AG09309 (cell line): Measurements from ENCODE around the gene HEG1.

Experiments
- DNase-seq: peaks from one replicate; pipeline ENCODE4 v3.0.0-alpha.2; 2010; ENCODE audit warnings: low read depth
- H3K4me3 ChIP-seq: 2 replicates; pipeline ENCODE4 v1.5.1; 2011; ENCODE audit warnings: mild to moderate bottlenecking, low read depth, low read length, moderate library complexity; ENCODE audit not compliant: control insufficient read depth
- TF ChIP-seq, protein P1 (sequence below): IDR thresholded peaks from 2 replicates; pipeline ENCODE4 v1.5.1; 2011; ENCODE audit warnings: mild to moderate bottlenecking, low read depth, low read length, inconsistent platforms; ENCODE audit not compliant: insufficient read depth, control insufficient read depth; ENCODE audit errors: missing control alignments

HEG1 gene

DNA sequence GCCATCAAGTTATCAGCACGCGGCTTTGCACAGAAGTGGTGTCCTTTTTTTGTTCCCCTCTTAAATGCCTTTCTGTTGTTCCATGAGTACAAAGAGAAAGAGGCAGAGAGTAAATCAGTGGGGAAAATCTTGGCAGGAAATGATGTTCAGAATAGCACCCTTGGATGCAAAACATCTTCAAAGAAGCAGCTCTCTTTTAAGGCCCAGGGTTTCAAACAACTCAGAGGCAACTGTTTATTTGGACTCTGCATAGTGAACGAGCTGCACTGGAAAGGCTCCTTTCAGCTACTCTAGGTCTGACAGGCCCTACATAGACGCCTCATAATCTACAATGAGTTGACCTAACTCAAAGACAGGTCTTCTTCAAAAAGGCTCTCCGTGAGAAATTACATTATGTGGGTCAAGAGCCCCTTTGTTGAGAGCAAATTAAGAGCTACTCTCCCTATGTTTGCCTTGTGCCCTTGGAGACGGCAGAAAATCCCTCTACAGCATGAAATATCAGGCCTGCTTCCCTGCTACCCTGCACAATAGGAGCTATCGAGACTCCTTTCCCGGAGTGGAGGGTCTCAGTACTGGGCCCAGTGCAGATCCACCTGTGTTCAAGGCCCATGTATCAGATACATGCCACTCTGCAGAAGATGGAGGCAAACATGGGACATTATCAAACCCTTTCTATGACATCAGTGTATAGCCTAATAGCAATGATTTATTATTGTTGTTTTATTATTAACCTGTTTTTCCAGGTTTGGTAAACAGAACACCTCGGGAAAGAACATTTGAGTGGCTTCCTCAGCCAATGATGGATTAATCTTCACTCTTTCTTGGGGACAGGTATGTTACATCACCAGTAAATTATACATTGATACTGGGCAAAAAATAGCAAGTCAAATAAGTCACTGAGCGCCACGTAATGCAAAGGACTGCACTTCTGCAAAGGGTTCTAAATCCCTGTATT, 53.1 kb downstream of the HEG1 start:
- no peak overlapping the region for H3K4me3 ChIP-seq
- no peak for DNase-seq
- TF ChIP-seq, protein P1, sequence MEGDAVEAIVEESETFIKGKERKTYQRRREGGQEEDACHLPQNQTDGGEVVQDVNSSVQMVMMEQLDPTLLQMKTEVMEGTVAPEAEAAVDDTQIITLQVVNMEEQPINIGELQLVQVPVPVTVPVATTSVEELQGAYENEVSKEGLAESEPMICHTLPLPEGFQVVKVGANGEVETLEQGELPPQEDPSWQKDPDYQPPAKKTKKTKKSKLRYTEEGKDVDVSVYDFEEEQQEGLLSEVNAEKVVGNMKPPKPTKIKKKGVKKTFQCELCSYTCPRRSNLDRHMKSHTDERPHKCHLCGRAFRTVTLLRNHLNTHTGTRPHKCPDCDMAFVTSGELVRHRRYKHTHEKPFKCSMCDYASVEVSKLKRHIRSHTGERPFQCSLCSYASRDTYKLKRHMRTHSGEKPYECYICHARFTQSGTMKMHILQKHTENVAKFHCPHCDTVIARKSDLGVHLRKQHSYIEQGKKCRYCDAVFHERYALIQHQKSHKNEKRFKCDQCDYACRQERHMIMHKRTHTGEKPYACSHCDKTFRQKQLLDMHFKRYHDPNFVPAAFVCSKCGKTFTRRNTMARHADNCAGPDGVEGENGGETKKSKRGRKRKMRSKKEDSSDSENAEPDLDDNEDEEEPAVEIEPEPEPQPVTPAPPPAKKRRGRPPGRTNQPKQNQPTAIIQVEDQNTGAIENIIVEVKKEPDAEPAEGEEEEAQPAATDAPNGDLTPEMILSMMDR, result no peak

DNA sequence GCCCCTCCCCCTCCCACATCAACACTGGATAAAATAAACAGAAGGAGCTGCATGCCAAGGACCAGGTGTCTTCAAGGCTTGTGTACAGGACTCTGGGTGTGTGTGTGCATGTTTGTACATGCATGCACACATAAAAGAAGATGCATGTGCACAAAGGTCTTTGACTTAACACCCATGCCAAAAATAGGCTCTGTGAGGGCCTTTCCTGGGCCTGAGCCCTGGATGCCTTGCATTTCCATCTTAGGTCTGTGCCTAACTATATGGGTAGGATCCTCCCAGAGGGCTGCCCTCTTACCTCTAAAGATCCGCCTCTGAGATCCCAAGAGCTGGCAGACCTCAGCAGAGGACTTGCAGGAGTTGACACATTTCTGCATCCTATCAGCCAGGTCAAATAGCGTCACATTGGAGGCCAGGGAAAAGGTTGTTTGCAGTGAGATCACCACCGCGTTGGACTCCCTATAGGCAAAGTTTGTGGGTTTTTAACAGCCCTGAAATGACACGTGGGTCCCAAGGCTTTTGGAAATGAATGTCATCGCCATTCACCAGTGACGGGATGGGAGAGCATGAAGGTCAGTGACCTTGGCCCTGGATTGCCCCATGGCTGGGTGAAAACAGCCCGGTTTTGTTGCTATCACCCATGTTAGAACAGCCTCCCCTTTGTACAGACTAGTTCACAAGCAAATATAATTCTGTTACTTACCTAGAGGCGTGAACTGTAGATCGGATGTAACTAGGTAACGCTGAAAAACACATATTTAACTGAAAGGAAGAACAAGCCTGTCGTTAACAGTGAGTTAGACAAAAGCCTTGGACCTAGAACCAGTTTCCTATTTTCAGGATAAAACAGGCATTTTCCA, 54.0 kb downstream of the HEG1 start:
- DNase-seq, result no peak
- TF ChIP-seq, protein P1, result no peak
- no peak overlapping the region for H3K4me3 ChIP-seq

DNA sequence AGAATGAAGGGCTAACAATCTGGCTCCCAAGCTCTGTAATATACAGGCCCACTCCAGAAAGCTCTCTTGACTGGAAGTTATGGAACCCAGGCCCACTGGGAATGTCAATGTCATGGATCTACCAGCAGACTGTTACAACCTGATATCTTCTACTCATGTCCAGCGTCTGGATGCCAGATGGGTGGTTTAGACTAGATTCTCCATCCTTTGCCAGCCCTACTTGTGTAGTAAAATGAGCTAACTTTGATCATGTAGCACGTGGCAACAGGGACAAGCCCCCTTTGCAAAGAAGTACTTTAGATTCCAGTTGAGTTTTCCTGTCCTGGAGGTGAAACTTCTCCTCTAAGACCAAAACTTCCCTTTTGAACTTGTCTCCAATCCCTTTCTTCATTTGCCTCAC, 55.1 kb downstream of the HEG1 start:
- no peak for DNase-seq
- H3K4me3 ChIP-seq, result no peak overlapping the region
- TF ChIP-seq, protein P1, result no peak

DNA sequence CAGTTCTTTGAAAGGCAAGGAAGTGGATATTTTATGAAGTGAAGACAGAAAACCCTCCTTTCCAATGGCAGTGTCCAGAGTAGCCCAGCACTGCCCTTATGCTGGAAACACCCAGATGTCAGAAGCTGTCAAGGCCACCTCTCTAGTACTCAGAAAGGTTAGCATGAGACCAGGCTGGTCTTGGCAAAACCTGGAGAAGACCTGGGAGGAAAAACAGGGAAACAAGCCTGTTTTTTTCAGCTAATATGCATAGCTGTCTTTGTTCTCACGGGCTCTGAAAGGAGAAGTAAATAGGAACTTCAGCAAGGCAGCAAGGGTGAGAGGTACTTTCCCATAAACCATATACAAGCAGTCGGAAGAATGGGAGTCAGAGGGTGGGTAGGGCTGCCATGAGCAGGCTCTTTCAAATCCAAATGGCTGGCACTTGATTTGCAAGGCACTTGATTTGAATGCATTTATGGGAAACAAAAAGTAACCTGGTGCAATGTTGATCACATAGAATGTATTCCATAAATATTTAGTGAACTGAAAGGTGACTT, 55.8 kb downstream of the HEG1 start:
- no peak for DNase-seq
- no peak overlapping the region for H3K4me3 ChIP-seq
- TF ChIP-seq, protein P1, result no peak

DNA sequence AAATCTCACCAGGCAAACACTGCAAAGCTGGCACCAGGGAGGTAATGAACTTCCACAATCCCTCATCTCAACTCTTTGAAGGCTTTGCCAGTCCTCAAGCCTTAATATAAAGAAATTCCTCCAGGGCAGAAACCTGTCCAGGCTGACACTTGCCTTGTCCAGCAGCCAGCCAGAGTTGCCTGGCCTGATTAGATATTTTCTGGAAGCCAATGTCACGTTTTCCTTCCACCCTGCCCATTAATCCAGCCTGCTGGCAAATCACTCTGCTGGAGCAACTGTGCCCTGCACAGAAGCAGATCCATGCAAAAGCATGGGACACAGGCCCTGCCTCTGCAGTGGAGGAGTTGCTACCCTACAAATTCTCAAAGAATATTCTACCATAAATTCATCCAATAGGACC, 56.5 kb downstream of the HEG1 start:
- H3K4me3 ChIP-seq, result no peak overlapping the region
- DNase-seq, result no peak
- TF ChIP-seq, protein P1, result no peak

DNA sequence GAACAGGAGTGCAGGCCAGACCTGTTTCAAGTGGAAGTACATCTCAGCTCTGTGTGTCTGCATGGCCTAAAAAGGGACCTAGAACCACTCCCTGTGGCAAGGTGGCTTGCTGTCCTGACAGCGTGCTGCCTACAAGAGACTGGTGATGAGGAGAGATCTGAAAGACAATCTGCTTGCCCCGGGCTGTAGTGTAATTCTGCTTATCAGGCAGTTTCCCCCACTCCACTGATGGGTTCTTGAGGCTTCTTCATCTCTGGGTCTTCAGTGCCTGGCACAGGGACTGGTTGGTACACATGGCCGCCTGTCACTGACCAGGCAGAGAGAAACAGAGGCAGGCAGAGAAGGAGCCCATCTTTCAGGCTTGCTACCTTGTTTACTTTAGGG, 57.6 kb downstream of the HEG1 start:
- no peak overlapping the region for H3K4me3 ChIP-seq
- TF ChIP-seq, protein P1, result no peak
- no peak for DNase-seq
